CD14-positive monocyte (primary cell): ENCODE results near the gene LATS2. TPM values are rescaled to one million over a fixed set of nuclear protein-coding genes. Genes with fewer than 3 reads are reported as not detected.
A peak's percentile ranks its signal among the peaks of the same experiment; 100 is the strongest.

Source experiments
- DNase-seq, 3 donors: peaks; one replicate each; pipeline ENCODE4 v3.0.0-alpha.2; 2011 to 2022
- H2AFZ ChIP-seq: 2 replicates; pipeline ENCODE4 v1.6.0; 2012; ENCODE audit warnings: mild to moderate bottlenecking, low read depth, low read length, inconsistent platforms; ENCODE audit not compliant: insufficient read depth, poor library complexity, severe bottlenecking
- H3K27ac ChIP-seq, 2 donors: 1 replicate in 1 of 2; 2 replicates in 1 of 2; pipeline ENCODE4 v1.5.1; 2012 to 2013; ENCODE audit warnings: low read length in 2 of 2, control low read depth in 1 of 2, inconsistent platforms in 1 of 2, low read depth in 1 of 2, mild to moderate bottlenecking in 1 of 2
- H3K27me3 ChIP-seq, 2 donors: one replicate each; pipeline versions ENCODE4 v1.6.0 to v1.6.1; 2011 to 2013; ENCODE audit warnings: low read length in 2 of 2; ENCODE audit not compliant: control insufficient read depth in 2 of 2, insufficient read depth in 2 of 2
- H3K36me3 ChIP-seq, 2 donors: replicated peaks in 1 of 2; 1 replicate in 1 of 2; 2 replicates in 1 of 2; pipeline versions ENCODE4 v1.5.1 to v1.6.1; 2012 to 2013; ENCODE audit warnings: low read length in 2 of 2, control low read depth in 1 of 2, inconsistent platforms in 1 of 2, mild to moderate bottlenecking in 1 of 2; ENCODE audit not compliant: insufficient read depth in 2 of 2, control insufficient read depth in 1 of 2
- H3K4me1 ChIP-seq, 2 donors: 1 replicate in 1 of 2; 2 replicates in 1 of 2; pipeline versions ENCODE4 v1.5.1 to v1.6.1; 2012 to 2013; ENCODE audit warnings: low read length in 2 of 2, control low read depth in 1 of 2, inconsistent platforms in 1 of 2, mild to moderate bottlenecking in 1 of 2, moderate library complexity in 1 of 2; ENCODE audit not compliant: insufficient read depth in 2 of 2, control insufficient read depth in 1 of 2
- H3K4me2 ChIP-seq: replicated peaks from 2 replicates; pipeline ENCODE3; 2012; ENCODE audit warnings: low read length, moderate library complexity, mild to moderate bottlenecking; ENCODE audit not compliant: poor library complexity, severe bottlenecking; ENCODE audit errors: extremely low read depth
- H3K4me3 ChIP-seq, 3 experiments: fragments of 200-600 bp in 1 of 3; sonication (generic) in 1 of 3; replicated peaks in 1 of 3; 1 replicate in 2 of 3; 2 replicates in 1 of 3; pipeline ENCODE4 v1.5.1; 2011 to 2013; ENCODE audit warnings: low read length in 3 of 3, mild to moderate bottlenecking in 3 of 3, control low read depth in 2 of 3, low read depth in 2 of 3, inconsistent platforms in 1 of 3, moderate library complexity in 1 of 3
- H3K79me2 ChIP-seq: 2 replicates; pipeline ENCODE4 v1.6.0; 2012; ENCODE audit warnings: mild to moderate bottlenecking, control low read depth, inconsistent platforms, low read length, moderate library complexity; ENCODE audit not compliant: insufficient read depth
- H3K9ac ChIP-seq: 2 replicates; pipeline ENCODE4 v1.6.0; 2017; ENCODE audit warnings: low read length, mild to moderate bottlenecking; ENCODE audit not compliant: insufficient read depth, poor library complexity, severe bottlenecking
- H3K9me3 ChIP-seq, 2 donors: replicated peaks in 1 of 2; 1 replicate in 1 of 2; 2 replicates in 1 of 2; pipeline versions ENCODE4 v1.5.1 to v1.6.1; 2012 to 2013; ENCODE audit warnings: low read length in 2 of 2, control low read depth in 1 of 2; ENCODE audit not compliant: control insufficient read depth in 1 of 2, insufficient read depth in 1 of 2
- H4K20me1 ChIP-seq: 2 replicates; pipeline ENCODE4 v1.6.0; 2012; ENCODE audit warnings: mild to moderate bottlenecking, low read length, control low read depth, moderate library complexity; ENCODE audit not compliant: insufficient read depth
- H3K27ac Mint-ChIP-seq, 7 donors: one replicate each; pipeline ENCODE4 v1.8.0; 2020; ENCODE audit warnings: mild to moderate bottlenecking in 7 of 7, mixed read lengths in 7 of 7, moderate library complexity in 6 of 7, inconsistent platforms in 2 of 7
- H3K27me3 Mint-ChIP-seq, 3 donors: one replicate each; pipeline ENCODE4 v1.8.0; 2021 to 2022; ENCODE audit warnings: low read depth in 3 of 3, mild to moderate bottlenecking in 3 of 3, mixed read lengths in 3 of 3, moderate library complexity in 3 of 3, inconsistent platforms in 1 of 3
- H3K36me3 Mint-ChIP-seq, 2 donors: one replicate each; pipeline ENCODE4 v1.8.0; 2020; ENCODE audit warnings: mixed read lengths in 2 of 2, inconsistent platforms in 1 of 2, mild to moderate bottlenecking in 1 of 2
- H3K4me1 Mint-ChIP-seq: one replicate; pipeline ENCODE4 v1.8.0; 2020; ENCODE audit warnings: mild to moderate bottlenecking, mixed read lengths
- H3K4me3 Mint-ChIP-seq, 2 donors: one replicate each; pipeline ENCODE4 v1.8.0; 2020; ENCODE audit warnings: mild to moderate bottlenecking in 2 of 2, mixed read lengths in 2 of 2, moderate library complexity in 1 of 2
- H3K9me3 Mint-ChIP-seq, 7 donors: one replicate each; pipeline ENCODE4 v1.8.0; 2020 to 2022; ENCODE audit warnings: mixed read lengths in 7 of 7, mild to moderate bottlenecking in 6 of 7, moderate library complexity in 6 of 7, inconsistent platforms in 2 of 7
- CTCF ChIP-seq: fragments of 200-600 bp; IDR thresholded peaks from one replicate; pipeline ENCODE4 v1.8.0; 2022; ENCODE audit warnings: antibody characterized with exemption, mild to moderate bottlenecking
- WGBS: methylation state at CpG from one replicate; pipeline ENCODE4 v1.1.5; 2013; ENCODE audit warnings: missing lambda C conversion rate; ENCODE audit not compliant: insufficient coverage; 5-methylcytosine and 5-hydroxymethylcytosine counted together
- intact Hi-C, 2 donors: fragments of 100-400 bp; cut with micrococcal nuclease; formaldehyde crosslinking; loops; one replicate each; pipeline versions ENCODE4 v1.15.0 to v1.15.1; 2023
- polyA plus RNA-seq, 3 donors: library from polyadenylated mRNA; depleted of rRNA in 1 of 3; unstranded in 2 of 3; stranded (reverse) in 1 of 3; fragments of 300-500 nt in 2 of 3; fragments of >200 nt in 1 of 3; fragmentation: Illumina TruSeq in 2 of 3; gene quantifications; 1 replicate in 2 of 3; 2 replicates in 1 of 3; pipeline ENCODE4 v1.2.3, GENCODE V29; 2012 to 2021

The LATS2 gene
- polyA plus RNA-seq, 3 donors = 0.96 to 11.2 (median 1.0) TPM

GRCh38 chr13:20977394-20977793 is 84.0 kb downstream of the LATS2 start:
- DNase-seq = no peak
- no peaks in the 10 kb centered on the region for H3K4me1 ChIP-seq
- H3K79me2 ChIP-seq = no peaks in the 10 kb centered on the region
- no peak overlapping the region for H2AFZ ChIP-seq
- H4K20me1 ChIP-seq = peaks cover 8% of the 10 kb centered on the region
- no peaks in the 10 kb centered on the region for H3K9me3 ChIP-seq
- TF ChIP-seq CTCF = no peak
- H3K4me3 Mint-ChIP-seq = no peak overlapping the region
- H3K9ac ChIP-seq = no peak overlapping the region
- no peaks in the 10 kb centered on the region for H3K27me3 ChIP-seq
- H3K4me1 Mint-ChIP-seq = no peaks in the 10 kb centered on the region
- H3K36me3 ChIP-seq = peaks cover 82 to 96% of the 10 kb centered on the region in 2 donors
- no peaks in the 10 kb centered on the region for H3K9me3 Mint-ChIP-seq
- H3K27me3 Mint-ChIP-seq = peaks cover 0 to 4% (median 0%) of the 10 kb centered on the region in 3 donors
- peaks cover 76 to 81% of the 10 kb centered on the region in 2 donors for H3K36me3 Mint-ChIP-seq
- H3K4me2 ChIP-seq = no peak overlapping the region
- no CpG with 5 or more reads among the region's 2 CpGs for WGBS
- H3K4me3 ChIP-seq = no peak overlapping the region
- intact Hi-C loops = no loop called here
- H3K27ac ChIP-seq = no peak overlapping the region
- H3K27ac Mint-ChIP-seq = no peak overlapping the region

- Histone ChIP-seq H2AFZ (no peak overlapping the region), H3K27me3 (no peaks in the 10 kb centered on the region), H3K9me3 (no peaks in the 10 kb centered on the region), H3K4me2 (no peak overlapping the region), H3K36me3 (peaks cover 60 to 76% of the 10 kb centered on the region in 2 donors), H3K9ac (no peak overlapping the region), H3K79me2 (no peaks in the 10 kb centered on the region), H3K27ac (no peak overlapping the region), H4K20me1 (no peaks in the 10 kb centered on the region), H3K4me3 (no peak overlapping the region), H3K4me1 (no peaks in the 10 kb centered on the region)
- Mint-ChIP-seq H3K4me1 (no peaks in the 10 kb centered on the region), H3K9me3 (no peaks in the 10 kb centered on the region), H3K36me3 (peaks cover 56 to 65% of the 10 kb centered on the region in 2 donors), H3K4me3 (no peak overlapping the region), H3K27me3 (peaks cover 0 to 2% (median 0%) of the 10 kb centered on the region in 3 donors), H3K27ac (peak overlapping the region in 1 of 7 donors; percentile 26)
- no peak for TF ChIP-seq CTCF
- intact Hi-C loops = no loop called here
- no peak for DNase-seq
- over 99% methylated on average over 17 of the region's 20 CpGs for WGBS
Observed at GRCh38 chr13:20974981-20975585, 86.3 kb downstream of the LATS2 start.
